HCT116 (cell line): Measurements from ENCODE around the gene IRF3. TPM values are rescaled to one million over a fixed set of nuclear protein-coding genes. Genes with fewer than 3 reads are reported as not detected.
A peak's percentile ranks its signal among the peaks of the same experiment; 100 is the strongest.

Source experiments
- ATAC-seq: fragments of 200-7000 bp; cut with Tn5 transposase; 2 replicates; pipeline ENCODE4 v1.9.1; 2020; ENCODE audit warnings: mild to moderate bottlenecking, moderate library complexity
- Bru-seq: library from RNA; stranded (reverse); fragments of 400-500 nt; gene quantifications from one replicate; lab custom pipeline; 2021; lab: Mats Ljungman, UMichigan
- BruChase-seq, 2 experiments: library from RNA; stranded (reverse); fragments of 400-500 nt; gene quantifications; one replicate each; lab custom pipeline; 2021; lab: Mats Ljungman, UMichigan
- BruUV-seq: library from RNA; stranded (reverse); fragments of 400-500 nt; replicated peaks from 2 replicates; lab custom pipeline; 2021; lab: Mats Ljungman, UMichigan
- CTCF ChIA-PET: fragments of 300-600 bp; sonication (Branson Sonifier 250); formaldehyde crosslinking; loops from one replicate; lab custom pipeline; 2021; ENCODE audit warnings: antibody characterized with exemption; lab: Charles Lee
- POLR2A ChIA-PET: fragments of 300-600, 350-600 bp; sonication (Branson Sonifier 250); formaldehyde crosslinking; loops from one replicate; lab custom pipeline; 2021; ENCODE audit warnings: antibody characterized with exemption; lab: Charles Lee
- RAD21 ChIA-PET, 2 experiments: fragments of 300-600 bp; sonication (Branson Sonifier 250); formaldehyde crosslinking; loops; one replicate each; lab custom pipeline; 2023; ENCODE audit warnings: low total read pairs in 2 of 2; ENCODE audit not compliant: uncharacterized antibody in 2 of 2, unreplicated experiment in 2 of 2, low non-redundant PET in 1 of 2; lab: Charles Lee
- DNase-seq: peaks from one replicate; pipeline ENCODE4 v3.0.0-alpha.2; 2010; ENCODE audit warnings: low read depth, low spot score
- H2AFZ ChIP-seq: fragments of 200-600 bp; shearing (Covaris generic), sonication (generic); 2 replicates; pipeline ENCODE4 v1.6.1; 2017; ENCODE audit warnings: low read depth, mixed run types, mixed read lengths, antibody characterized with exemption, low read length; ENCODE audit not compliant: poor library complexity, severe bottlenecking
- H3K27ac ChIP-seq: 2 replicates; pipeline ENCODE4 v1.5.1; 2012; ENCODE audit warnings: low read depth, low read length
- H3K27me3 ChIP-seq: fragments of 200-600 bp; sonication (generic); 2 replicates; pipeline ENCODE4 v1.6.1; 2016; ENCODE audit warnings: mixed run types, low read length, mixed read lengths; ENCODE audit not compliant: insufficient read depth
- H3K36me3 ChIP-seq, 2 experiments: fragments of 200-500 bp in 1 of 2; fragments of 200-600 bp in 1 of 2; sonication (Bioruptor generic) in 1 of 2; sonication (generic) in 1 of 2; 2 replicates each; pipeline versions ENCODE4 v1.5.1 to v1.6.1; 2014 to 2016; ENCODE audit warnings: low read length in 2 of 2, inconsistent platforms in 1 of 2, mixed read lengths in 1 of 2, mixed run types in 1 of 2; ENCODE audit not compliant: insufficient read depth in 2 of 2, control insufficient read depth in 1 of 2
- H3K4me1 ChIP-seq, 2 experiments: fragments of 200-600 bp in 1 of 2; sonication (generic) in 1 of 2; 2 replicates each; pipeline versions ENCODE4 v1.5.1 to v1.6.1; 2012 to 2017; ENCODE audit warnings: low read length in 2 of 2, inconsistent platforms in 1 of 2, mild to moderate bottlenecking in 1 of 2, mixed read lengths in 1 of 2, mixed run types in 1 of 2, moderate library complexity in 1 of 2; ENCODE audit not compliant: insufficient read depth in 2 of 2, control insufficient read depth in 1 of 2
- H3K4me2 ChIP-seq: fragments of 200-600 bp; sonication (generic); 2 replicates; pipeline ENCODE4 v1.6.1; 2017; ENCODE audit warnings: mixed run types, low read length, mixed read lengths
- H3K4me3 ChIP-seq, 2 experiments: fragments of 200-600 bp in 1 of 2; sonication (generic) in 1 of 2; replicated peaks in 1 of 2; 2 replicates each; pipeline ENCODE4 v1.5.1; 2011 to 2016; ENCODE audit warnings: low read length in 2 of 2, control low read depth in 1 of 2, low read depth in 1 of 2, mild to moderate bottlenecking in 1 of 2, mixed read lengths in 1 of 2, mixed run types in 1 of 2
- H3K79me2 ChIP-seq: fragments of 200-600 bp; sonication (generic); 2 replicates; pipeline ENCODE4 v1.6.1; 2017; ENCODE audit warnings: mild to moderate bottlenecking, mixed run types, low read length, moderate library complexity, mixed read lengths; ENCODE audit not compliant: insufficient read depth
- H3K9ac ChIP-seq: fragments of 200-600 bp; sonication (generic); 2 replicates; pipeline ENCODE4 v1.6.1; 2016; ENCODE audit warnings: low read length, mixed read lengths
- H3K9me2 ChIP-seq: fragments of 200-600 bp; sonication (generic), shearing (Covaris generic); 2 replicates; pipeline ENCODE4 v1.6.1; 2017; ENCODE audit warnings: mixed run types, mild to moderate bottlenecking, moderate library complexity; ENCODE audit not compliant: insufficient read depth
- H3K9me3 ChIP-seq, 2 experiments: fragments of 200-500 bp in 1 of 2; fragments of 200-600 bp in 1 of 2; sonication (Bioruptor generic) in 1 of 2; sonication (generic) in 1 of 2; 2 replicates each; pipeline ENCODE4 v1.6.1; 2014 to 2017; ENCODE audit warnings: low read length in 2 of 2, mixed read lengths in 2 of 2, inconsistent platforms in 1 of 2, low read depth in 1 of 2, mild to moderate bottlenecking in 1 of 2, mixed run types in 1 of 2, moderate library complexity in 1 of 2; ENCODE audit not compliant: control insufficient read depth in 1 of 2, insufficient read depth in 1 of 2
- H4K20me1 ChIP-seq: fragments of 200-600 bp; sonication (generic), shearing (Covaris generic); 2 replicates; pipeline ENCODE4 v1.6.1; 2017; ENCODE audit warnings: mixed run types, mild to moderate bottlenecking, moderate library complexity; ENCODE audit not compliant: insufficient read depth
- CBX3 ChIP-seq: IDR thresholded peaks from 2 replicates; pipeline ENCODE4 v1.6.1; 2012; ENCODE audit warnings: low read depth
- EGR1 ChIP-seq: IDR thresholded peaks from 2 replicates; pipeline ENCODE4 v1.6.1; 2012; ENCODE audit warnings: low read depth
- ELF1 ChIP-seq: IDR thresholded peaks from 2 replicates; pipeline ENCODE4 v1.6.1; 2012; ENCODE audit warnings: low read depth, borderline replicate concordance
- EZH2 ChIP-seq: fragments of 200-600 bp; sonication (generic); IDR thresholded peaks from 2 replicates; pipeline ENCODE4 v1.6.1; 2017; ENCODE audit warnings: antibody characterized with exemption, mixed run types
- JUND ChIP-seq: IDR thresholded peaks from 2 replicates; pipeline ENCODE4 v1.6.1; 2012
- POLR2A ChIP-seq: IDR thresholded peaks from 2 replicates; pipeline ENCODE4 v1.7.0; 2011; ENCODE audit warnings: borderline replicate concordance; ENCODE audit not compliant: insufficient read depth, insufficient read length; ENCODE audit errors: extremely low read depth
- POLR2AphosphoS5 ChIP-seq: IDR thresholded peaks from 2 replicates; pipeline ENCODE4 v1.6.1; 2011; ENCODE audit warnings: mild to moderate bottlenecking, low read depth, low read length, moderate library complexity
- RAD21 ChIP-seq: IDR thresholded peaks from 2 replicates; pipeline ENCODE4 v1.6.1; 2012; ENCODE audit warnings: low read depth, mild to moderate bottlenecking
- SIN3A ChIP-seq: IDR thresholded peaks from 2 replicates; pipeline ENCODE4 v1.6.1; 2012; ENCODE audit warnings: low read depth
- SP1 ChIP-seq: IDR thresholded peaks from 2 replicates; pipeline ENCODE4 v1.6.1; 2012; ENCODE audit warnings: low read depth
- TCF7L2 ChIP-seq: IDR thresholded peaks from 2 replicates; pipeline ENCODE4 v1.7.0; 2011; ENCODE audit warnings: borderline replicate concordance, inconsistent platforms; ENCODE audit not compliant: insufficient read depth, insufficient read length; ENCODE audit errors: extremely low read depth
- YY1 ChIP-seq: IDR thresholded peaks from 2 replicates; pipeline ENCODE4 v1.6.1; 2011; ENCODE audit warnings: low read length, low read depth, moderate library complexity, mild to moderate bottlenecking; ENCODE audit not compliant: insufficient replicate concordance; ENCODE audit errors: extremely low read depth
- ZFX ChIP-seq: fragments of 450-650 bp; IDR thresholded peaks from 2 replicates; pipeline ENCODE4 v1.6.1; 2017
- intact Hi-C: fragments of 100-400 bp; cut with micrococcal nuclease; formaldehyde crosslinking; loops from 2 replicates; pipeline ENCODE4 v1.10.0; 2022
- long read RNA-seq: library from polyadenylated mRNA; unstranded; transcript quantifications from one replicate; pipeline ENCODE4 v2.0.0, GENCODE V29; 2021; ENCODE audit not compliant: unreplicated experiment
- polyA plus RNA-seq: library from polyadenylated mRNA; unstranded; fragments of >200 nt; gene quantifications from 2 replicates; pipeline ENCODE4 v1.2.1, GENCODE V29; 2012; ENCODE audit warnings: missing spikeins
- total RNA-seq: library from RNA; stranded (reverse); gene quantifications from one replicate; pipeline ENCODE4 v1.2.1, GENCODE V29; 2021; ENCODE audit not compliant: unreplicated experiment
- TF ChIP-seq, protein P1 (sequence below): IDR thresholded peaks from 2 replicates; pipeline ENCODE4 v1.6.1; 2012
- TF ChIP-seq, protein P2 (sequence below), 3 experiments: fragments of 200-600 bp in 1 of 3; sonication (generic) in 1 of 3; IDR thresholded peaks in 2 of 3; conservative IDR thresholded peaks in 1 of 3; 2 replicates each; pipeline ENCODE4 v1.5.1; 2012 to 2017; ENCODE audit warnings: low read depth in 2 of 3, low read length in 2 of 3, antibody characterized with exemption in 1 of 3, borderline replicate concordance in 1 of 3, control low read depth in 1 of 3, mild to moderate bottlenecking in 1 of 3, mixed read lengths in 1 of 3, mixed run types in 1 of 3, moderate library complexity in 1 of 3; ENCODE audit not compliant: insufficient read depth in 1 of 3
- TF ChIP-seq, protein P3 (sequence below): IDR thresholded peaks from 2 replicates; pipeline ENCODE4 v1.6.1; 2011; ENCODE audit warnings: mild to moderate bottlenecking, low read length, moderate library complexity; ENCODE audit not compliant: insufficient replicate concordance; ENCODE audit errors: extremely low read depth
- TF ChIP-seq, protein P4 (sequence below): IDR thresholded peaks from 2 replicates; pipeline ENCODE4 v1.6.1; 2012

Gene IRF3, protein sequence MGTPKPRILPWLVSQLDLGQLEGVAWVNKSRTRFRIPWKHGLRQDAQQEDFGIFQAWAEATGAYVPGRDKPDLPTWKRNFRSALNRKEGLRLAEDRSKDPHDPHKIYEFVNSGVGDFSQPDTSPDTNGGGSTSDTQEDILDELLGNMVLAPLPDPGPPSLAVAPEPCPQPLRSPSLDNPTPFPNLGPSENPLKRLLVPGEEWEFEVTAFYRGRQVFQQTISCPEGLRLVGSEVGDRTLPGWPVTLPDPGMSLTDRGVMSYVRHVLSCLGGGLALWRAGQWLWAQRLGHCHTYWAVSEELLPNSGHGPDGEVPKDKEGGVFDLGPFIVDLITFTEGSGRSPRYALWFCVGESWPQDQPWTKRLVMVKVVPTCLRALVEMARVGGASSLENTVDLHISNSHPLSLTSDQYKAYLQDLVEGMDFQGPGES
- 129 TPM for total RNA-seq
- polyA plus RNA-seq = 109 and 131 TPM in 2 replicates
- percentile 89 among the genes with signal in this experiment for Bru-seq, nascent RNA
- BruChase-seq, experiment 1, labeled RNA remaining after a 6-hour chase = percentile 92 among the genes with signal in this experiment
- percentile 94 among the genes with signal in this experiment for BruChase-seq, experiment 2, labeled RNA remaining after a 2-hour chase
- long read RNA-seq, transcript IRF3-201 (7 exons, 1,691 nt) = major isoform, 16 of 90 reads
- long read RNA-seq, transcript IRF3-203 (8 exons, 1,613 nt) = minor isoform, 12 of 90 reads
- long read RNA-seq, partial matches to known transcripts = 11 of 90 reads
- long read RNA-seq, other reads (novel, unspliced or antisense) = 41 of 90 reads

DNA sequence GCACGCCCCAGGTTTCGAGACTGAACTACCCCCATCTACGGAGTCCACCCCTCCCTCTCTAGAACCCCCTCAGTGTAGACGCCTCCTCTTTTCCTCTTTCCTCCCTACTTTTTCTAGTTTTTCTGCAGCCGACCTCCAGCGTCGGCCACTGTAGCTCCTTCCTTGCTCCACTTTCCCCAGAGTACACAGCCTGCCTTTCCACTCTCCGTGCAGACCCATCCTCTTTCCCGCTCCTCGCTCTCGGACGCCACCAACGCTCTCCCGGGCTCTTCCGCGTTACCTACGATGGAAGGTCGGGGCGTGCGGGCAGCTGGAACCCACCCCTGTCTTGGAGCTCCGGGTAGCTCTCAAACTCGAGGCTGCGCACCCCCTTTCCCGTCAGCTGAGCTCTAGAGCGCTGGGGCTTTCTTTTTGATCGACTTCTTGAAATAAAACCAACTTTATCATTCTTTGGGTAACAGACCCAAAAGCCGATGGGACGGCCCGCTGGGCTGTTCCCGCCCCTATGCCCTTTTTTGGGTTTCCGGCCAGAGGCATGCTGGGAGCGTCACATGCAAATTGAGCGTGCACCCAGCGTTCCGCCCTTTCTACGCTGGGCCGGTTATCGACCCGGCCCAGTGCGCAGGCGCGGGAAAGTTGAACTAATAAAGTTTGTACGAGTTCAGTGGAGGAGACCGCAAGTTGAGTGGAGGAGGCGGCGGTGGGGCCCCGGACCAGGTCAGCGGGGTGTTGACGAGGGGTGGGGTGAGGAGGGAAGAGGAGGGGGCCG, at the start of gene IRF3, which contains the start of gene BCL2L12:
TSS of gene IRF3 (minus strand) at position 507 of the 769 bp plus-strand sequence. CDS start 1,019 bp downstream, outside the sequence.
TSS of gene BCL2L12 (plus strand) at position 583 of the 769 bp plus-strand sequence. CDS start 760 bp downstream, outside the sequence.
- TSS peak; percentile 63 for BruUV-seq
- peak within 1 kb of the TSS; percentile 91 for H3K9ac ChIP-seq
- peak within 1 kb of the TSS; percentile 78 for H3K4me2 ChIP-seq
- intact Hi-C loops = no loop called here
- ChIA-PET POLR2A (interaction anchor here (1.1 to 2.9 kb wide), 6 partner anchors 9 to 187 kb away, joined by 3 to 53 read pairs (median 10); partner anchors contain the start of genes PRMT1, RRAS and SCAF1), CTCF (interaction anchor here (2.0 to 2.2 kb wide), 2 partner anchors 11 to 95 kb away, joined by 6 read pairs; partner anchors contain the start of gene PRMT1), RAD21 (no interaction called here)
- no peaks in the 10 kb centered on the region for H4K20me1 ChIP-seq
- H3K27me3 ChIP-seq = no peaks in the 10 kb centered on the region
- no peaks in the 10 kb centered on the region for H3K9me3 ChIP-seq
- DNase-seq (peak; percentile 88), ATAC-seq (peak; percentile 75)
- peak within 1 kb of the TSS; percentile 90 to 95 for H3K4me3 ChIP-seq
- peaks cover 6 to 30% of the 10 kb centered on the region in 2 experiments; a peak in 3 of 4 replicates for H3K4me1 ChIP-seq
- H3K27ac ChIP-seq = peak within 1 kb of the TSS; percentile 95
- H3K79me2 ChIP-seq = peaks cover 59% of the 10 kb centered on the region
- peaks cover 4 to 37% of the 10 kb centered on the region in 2 experiments; a peak in 3 of 4 replicates for H3K36me3 ChIP-seq
- no peak within 1 kb of the TSS for H2AFZ ChIP-seq
- H3K9me2 ChIP-seq = no peaks in the 10 kb centered on the region
- TF ChIP-seq POLR2AphosphoS5 = peak; percentile 40; the same call in 1 of the 2 replicates
- TF ChIP-seq ELF1 = no peak; the same call in 1 of the 2 replicates
- no peak for TF ChIP-seq JUND
- TF ChIP-seq, protein P1, sequence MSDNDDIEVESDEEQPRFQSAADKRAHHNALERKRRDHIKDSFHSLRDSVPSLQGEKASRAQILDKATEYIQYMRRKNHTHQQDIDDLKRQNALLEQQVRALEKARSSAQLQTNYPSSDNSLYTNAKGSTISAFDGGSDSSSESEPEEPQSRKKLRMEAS = no peak
- TF ChIP-seq, protein P2, sequence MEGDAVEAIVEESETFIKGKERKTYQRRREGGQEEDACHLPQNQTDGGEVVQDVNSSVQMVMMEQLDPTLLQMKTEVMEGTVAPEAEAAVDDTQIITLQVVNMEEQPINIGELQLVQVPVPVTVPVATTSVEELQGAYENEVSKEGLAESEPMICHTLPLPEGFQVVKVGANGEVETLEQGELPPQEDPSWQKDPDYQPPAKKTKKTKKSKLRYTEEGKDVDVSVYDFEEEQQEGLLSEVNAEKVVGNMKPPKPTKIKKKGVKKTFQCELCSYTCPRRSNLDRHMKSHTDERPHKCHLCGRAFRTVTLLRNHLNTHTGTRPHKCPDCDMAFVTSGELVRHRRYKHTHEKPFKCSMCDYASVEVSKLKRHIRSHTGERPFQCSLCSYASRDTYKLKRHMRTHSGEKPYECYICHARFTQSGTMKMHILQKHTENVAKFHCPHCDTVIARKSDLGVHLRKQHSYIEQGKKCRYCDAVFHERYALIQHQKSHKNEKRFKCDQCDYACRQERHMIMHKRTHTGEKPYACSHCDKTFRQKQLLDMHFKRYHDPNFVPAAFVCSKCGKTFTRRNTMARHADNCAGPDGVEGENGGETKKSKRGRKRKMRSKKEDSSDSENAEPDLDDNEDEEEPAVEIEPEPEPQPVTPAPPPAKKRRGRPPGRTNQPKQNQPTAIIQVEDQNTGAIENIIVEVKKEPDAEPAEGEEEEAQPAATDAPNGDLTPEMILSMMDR (IDR thresholded peaks at IDR 0.05 in 2 of 3, conservative IDR thresholded peaks at IDR 0.05 in 1 of 3; ENCODE audit: borderline replicate concordance in 1 of 3, insufficient read depth in 1 of 3, low read depth in 2 of 3, low read length in 2 of 3) = no peak
- no peak for TF ChIP-seq EZH2
- no peak for TF ChIP-seq RAD21
- TF ChIP-seq CBX3 = no peak
- TF ChIP-seq, protein P3, sequence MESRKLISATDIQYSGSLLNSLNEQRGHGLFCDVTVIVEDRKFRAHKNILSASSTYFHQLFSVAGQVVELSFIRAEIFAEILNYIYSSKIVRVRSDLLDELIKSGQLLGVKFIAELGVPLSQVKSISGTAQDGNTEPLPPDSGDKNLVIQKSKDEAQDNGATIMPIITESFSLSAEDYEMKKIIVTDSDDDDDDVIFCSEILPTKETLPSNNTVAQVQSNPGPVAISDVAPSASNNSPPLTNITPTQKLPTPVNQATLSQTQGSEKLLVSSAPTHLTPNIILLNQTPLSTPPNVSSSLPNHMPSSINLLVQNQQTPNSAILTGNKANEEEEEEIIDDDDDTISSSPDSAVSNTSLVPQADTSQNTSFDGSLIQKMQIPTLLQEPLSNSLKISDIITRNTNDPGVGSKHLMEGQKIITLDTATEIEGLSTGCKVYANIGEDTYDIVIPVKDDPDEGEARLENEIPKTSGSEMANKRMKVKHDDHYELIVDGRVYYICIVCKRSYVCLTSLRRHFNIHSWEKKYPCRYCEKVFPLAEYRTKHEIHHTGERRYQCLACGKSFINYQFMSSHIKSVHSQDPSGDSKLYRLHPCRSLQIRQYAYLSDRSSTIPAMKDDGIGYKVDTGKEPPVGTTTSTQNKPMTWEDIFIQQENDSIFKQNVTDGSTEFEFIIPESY = no peak
- no peak for TF ChIP-seq TCF7L2
- TF ChIP-seq, protein P4, sequence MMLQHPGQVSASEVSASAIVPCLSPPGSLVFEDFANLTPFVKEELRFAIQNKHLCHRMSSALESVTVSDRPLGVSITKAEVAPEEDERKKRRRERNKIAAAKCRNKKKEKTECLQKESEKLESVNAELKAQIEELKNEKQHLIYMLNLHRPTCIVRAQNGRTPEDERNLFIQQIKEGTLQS = no peak
- TF ChIP-seq SP1 = no peak; the same call in 1 of the 2 replicates
- no peak for TF ChIP-seq ZFX
- TF ChIP-seq EGR1 = no peak
- peak; percentile 77 for TF ChIP-seq SIN3A
- TF ChIP-seq POLR2A = no peak
- TF ChIP-seq YY1 = peak; percentile 19
